Cerebellar cortex (tissue), 1 donor: ENCODE results near the gene OR2B2.
"Not testable (repeated sequence)": the region's sequence is repeated elsewhere in the genome, so short reads cannot be mapped to it uniquely, and the experiment has no call there.

Source experiments
- DNase-seq: peaks from one replicate; pipeline ENCODE4 v3.0.0-alpha.2; 2015; ENCODE audit warnings: low spot score

Gene OR2B2

GRCh38 chr6:27911956-27912446 is at the start of gene OR2B2:
Gene OR2B2, minus strand, starts transcription at chr6:27912396. Its CDS starts 77 bp downstream, at chr6:27912319.
- DNase-seq = no peak

- DNase-seq = no peak
Observed at GRCh38 chr6:27957516-27957915, 45.3 kb upstream of the OR2B2 start.

- no peak for DNase-seq
Observed at GRCh38 chr6:27956941-27957340, 44.7 kb upstream of the OR2B2 start, which contains the start of gene OR2B6. Gene OR2B6, plus strand, starts transcription at chr6:27957241. Its CDS starts 0 bp downstream, at chr6:27957241.

- no peak for DNase-seq
Observed at GRCh38 chr6:27951040-27951439, 38.8 kb upstream of the OR2B2 start.

GRCh38 chr6:27948237-27948636 is 36.0 kb upstream of the OR2B2 start:
- DNase-seq = no peak

- not testable (repeated sequence) for DNase-seq
Observed at GRCh38 chr6:27943072-27943471, 30.9 kb upstream of the OR2B2 start.

- DNase-seq = no peak
Observed at GRCh38 chr6:27940766-27941165, 28.6 kb upstream of the OR2B2 start.

- DNase-seq = no peak
Observed at GRCh38 chr6:27931209-27931608, 19.0 kb upstream of the OR2B2 start.

GRCh38 chr6:27929930-27930329 is 17.7 kb upstream of the OR2B2 start:
- not testable (repeated sequence) for DNase-seq

- DNase-seq = not testable (repeated sequence)
Observed at GRCh38 chr6:27928041-27928440, 15.8 kb upstream of the OR2B2 start.

GRCh38 chr6:27924179-27924578 is 12.0 kb upstream of the OR2B2 start:
- DNase-seq = no peak

GRCh38 chr6:27922949-27923348 is 10.8 kb upstream of the OR2B2 start:
- no peak for DNase-seq

- DNase-seq = no peak
Observed at GRCh38 chr6:27908017-27908416, 4.2 kb downstream of the OR2B2 start.

GRCh38 chr6:27902335-27903314 is 9.6 kb downstream of the OR2B2 start:
- DNase-seq = peak; percentile 94

GRCh38 chr6:27901801-27902200 is 10.4 kb downstream of the OR2B2 start:
- DNase-seq = peak; percentile 16

GRCh38 chr6:27900197-27900596 is 12.0 kb downstream of the OR2B2 start:
- not testable (repeated sequence) for DNase-seq

- no peak for DNase-seq
Observed at GRCh38 chr6:27899543-27899942, 12.7 kb downstream of the OR2B2 start.

- DNase-seq = no peak
Observed at GRCh38 chr6:27897580-27898206, 14.5 kb downstream of the OR2B2 start.

GRCh38 chr6:27896398-27896796 is 15.8 kb downstream of the OR2B2 start:
- no peak for DNase-seq

GRCh38 chr6:27894839-27895762 is 17.1 kb downstream of the OR2B2 start:
- DNase-seq = peak; percentile 92
